GM12878 (cell line): ENCODE results near the gene APCDD1L. TPM values are rescaled to one million over a fixed set of nuclear protein-coding genes. Genes with fewer than 3 reads are reported as not detected.

Experiments
- ATAC-seq: fragments of 200-7000 bp; cut with Tn5 transposase; 3 replicates; pipeline ENCODE4 v1.9.1; 2020; ENCODE audit warnings: mild to moderate bottlenecking, moderate library complexity
- BruUV-seq: library from RNA; stranded (reverse); fragments of 400-500 nt; replicated peaks from 2 replicates; lab custom pipeline; 2021; lab: Mats Ljungman, UMichigan
- CTCF ChIA-PET: fragments of 300-600 bp; sonication (Branson Sonifier 250); formaldehyde crosslinking; extraction: SDS; loops from one replicate; lab custom pipeline; 2021; ENCODE audit warnings: inconsistent platforms; lab: Yijun Ruan, JAX
- POLR2A ChIA-PET: fragments of 350-600 bp; formaldehyde crosslinking; extraction: SDS; loops from one replicate; lab custom pipeline; 2021; ENCODE audit warnings: inconsistent platforms; lab: Charles Lee
- RAD21 ChIA-PET: fragments of 300-600 bp; sonication (Branson Sonifier 250); formaldehyde crosslinking; loops from one replicate; lab custom pipeline; 2023; ENCODE audit warnings: antibody characterized with exemption; ENCODE audit not compliant: unreplicated experiment; lab: Charles Lee
- SMC1A ChIA-PET: fragments of 300-600 bp; sonication (Branson Sonifier 250); formaldehyde crosslinking; loops from one replicate; lab custom pipeline; 2023; ENCODE audit not compliant: unreplicated experiment, uncharacterized antibody; lab: Charles Lee
- DNase-seq: peaks from one replicate; pipeline ENCODE4 v3.0.0-alpha.2; 2011; ENCODE audit warnings: low read depth, low spot score
- FAIRE-seq: peaks from 3 replicates; lab custom pipeline; 2011; peaks lifted over from hg19 to GRCh38; lab: Jason Lieb, UNC
- H2AFZ ChIP-seq: 2 replicates; pipeline ENCODE4 v1.6.0; 2011; ENCODE audit warnings: low read depth, low read length, control low read depth; ENCODE audit not compliant: control insufficient read depth
- H3K27ac ChIP-seq: 2 replicates; pipeline ENCODE4 v1.5.1; 2011; ENCODE audit warnings: control low read depth; ENCODE audit not compliant: control insufficient read depth, insufficient read depth
- H3K27me3 ChIP-seq, 2 experiments: replicated peaks in 1 of 2; 2 replicates each; pipeline versions ENCODE4 v1.6.0 to v1.6.1; 2011; ENCODE audit warnings: low read length in 1 of 2; ENCODE audit not compliant: control insufficient read depth in 2 of 2, insufficient read depth in 2 of 2
- H3K36me3 ChIP-seq, 2 experiments: 2 replicates each; pipeline ENCODE4 v1.5.1; 2011; ENCODE audit warnings: low read length in 1 of 2; ENCODE audit not compliant: control insufficient read depth in 2 of 2, insufficient read depth in 2 of 2
- H3K4me1 ChIP-seq: 2 replicates; pipeline ENCODE4 v1.6.1; 2011; ENCODE audit warnings: mild to moderate bottlenecking, low read length, moderate library complexity, mixed read lengths; ENCODE audit not compliant: control insufficient read depth, insufficient read depth
- H3K4me2 ChIP-seq: 2 replicates; pipeline ENCODE4 v1.6.0; 2011; ENCODE audit warnings: control low read depth; ENCODE audit not compliant: control insufficient read depth, insufficient read depth
- H3K4me3 ChIP-seq: fragments of 200-600 bp; sonication (generic); 2 replicates; pipeline ENCODE4 v1.5.1; 2016
- H3K79me2 ChIP-seq: 2 replicates; pipeline ENCODE4 v1.6.0; 2011; ENCODE audit warnings: low read length; ENCODE audit not compliant: control insufficient read depth, insufficient read depth
- H3K9ac ChIP-seq: 2 replicates; pipeline ENCODE4 v1.8.0; 2011; ENCODE audit warnings: low read length, control low read depth, mixed read lengths; ENCODE audit not compliant: control insufficient read depth, insufficient read depth
- H3K9me3 ChIP-seq: replicated peaks from 3 replicates; pipeline ENCODE4 v1.5.1; 2011; ENCODE audit warnings: mild to moderate bottlenecking, low read length; ENCODE audit not compliant: control insufficient read depth, insufficient read depth
- H4K20me1 ChIP-seq: 2 replicates; pipeline ENCODE4 v1.6.0; 2011; ENCODE audit not compliant: control insufficient read depth, insufficient read depth
- BACH1 ChIP-seq: fragments of 450-650 bp; IDR thresholded peaks from 2 replicates; pipeline ENCODE4 v1.6.1; 2017; ENCODE audit warnings: mild to moderate bottlenecking, borderline replicate concordance
- DPF2 ChIP-seq: fragments of 450-650 bp; IDR thresholded peaks from 2 replicates; pipeline ENCODE4 v1.6.1; 2017; ENCODE audit warnings: mild to moderate bottlenecking
- GATAD2B ChIP-seq: fragments of 450-650 bp; conservative IDR thresholded peaks from 2 replicates; pipeline ENCODE4 v1.6.1; 2017; ENCODE audit warnings: low read depth, mild to moderate bottlenecking, moderate library complexity
- JUNB ChIP-seq: IDR thresholded peaks from 2 replicates; pipeline ENCODE4 v1.6.1; 2016; ENCODE audit warnings: antibody characterized with exemption, mild to moderate bottlenecking
- PAX5 ChIP-seq: IDR thresholded peaks from 2 replicates; pipeline ENCODE4 v1.6.1; 2011; ENCODE audit warnings: low read depth, low read length, borderline replicate concordance
- RAD21 ChIP-seq: IDR thresholded peaks from 2 replicates; pipeline ENCODE4 v1.6.1; 2011; ENCODE audit warnings: mild to moderate bottlenecking, low read depth, low read length, moderate library complexity; ENCODE audit not compliant: insufficient read depth
- SMAD5 ChIP-seq: IDR thresholded peaks from 2 replicates; pipeline ENCODE4 v1.6.1; 2016; ENCODE audit warnings: antibody characterized with exemption, low read depth
- YY1 ChIP-seq: IDR thresholded peaks from 2 replicates; pipeline ENCODE4 v1.6.1; 2011; ENCODE audit warnings: low read depth, mild to moderate bottlenecking, low read length
- ZSCAN29 ChIP-seq: fragments of 450-650 bp; IDR thresholded peaks from 2 replicates; pipeline ENCODE4 v1.6.1; 2017; ENCODE audit warnings: mild to moderate bottlenecking, moderate library complexity
- WGBS: methylation state at CpG from one replicate; pipeline ENCODE4 v1.1.6; 2016; ENCODE audit warnings: low lambda C conversion rate; ENCODE audit not compliant: insufficient replicate concordance, insufficient coverage; ENCODE audit errors: missing lambda C conversion rate; 5-methylcytosine and 5-hydroxymethylcytosine counted together
- in situ Hi-C: fragments of 300-500 bp; cut with MboI; formaldehyde crosslinking; loops from 9 replicates; pipeline ENCODE4 v1.14.3; 2018; ENCODE audit warnings: mixed read lengths
- intact Hi-C: fragments of 100-400 bp; cut with micrococcal nuclease; formaldehyde crosslinking; loops from one replicate; pipeline ENCODE4 v1.14.2; 2022; ENCODE audit not compliant: unreplicated experiment
- polyA plus RNA-seq, 11 experiments: library from polyadenylated mRNA; depleted of rRNA in 4 of 11; unstranded in 6 of 11; stranded (reverse) in 5 of 11; fragments of >200 nt; fragmentation: Nextera tagmentation in 4 of 11; fragmentation: Illumina TruSeq in 1 of 11; extraction: Ambion mirVana in 4 of 11; extraction: Trizol in 1 of 11; gene quantifications; 1 replicate in 1 of 11; 2 replicates in 10 of 11; pipeline versions ENCODE4 v1.2.1 to v1.2.3, GENCODE V29; 2011 to 2016; ENCODE audit warnings: inconsistent platforms in 2 of 11, missing spikeins in 2 of 11, low read depth in 1 of 11
- total RNA-seq, 4 experiments: library from RNA; depleted of rRNA in 3 of 4; stranded (reverse); fragments of >200 nt in 3 of 4; fragmentation: Illumina TruSeq in 1 of 4; extraction: Trizol in 1 of 4; gene quantifications; 2 replicates each; pipeline versions ENCODE4 v1.2.1 to v1.2.3, GENCODE V29; 2013 to 2021
- TF ChIP-seq, protein P1 (sequence below), 3 experiments: IDR thresholded peaks in 2 of 3; conservative IDR thresholded peaks in 1 of 3; 2 replicates each; pipeline ENCODE4 v1.5.1; 2011; ENCODE audit warnings: low read depth in 3 of 3, low read length in 3 of 3, mild to moderate bottlenecking in 3 of 3, control low read depth in 2 of 3, moderate library complexity in 2 of 3, inconsistent platforms in 1 of 3, mixed read lengths in 1 of 3; ENCODE audit not compliant: control insufficient read depth in 2 of 3, insufficient read depth in 1 of 3; ENCODE audit errors: extremely low read depth in 1 of 3
- TF ChIP-seq, protein P2 (sequence below): fragments of 450-650 bp; IDR thresholded peaks from 2 replicates; pipeline ENCODE4 v1.6.1; 2016; ENCODE audit warnings: mild to moderate bottlenecking
- TF ChIP-seq, protein P3 (sequence below): IDR thresholded peaks from 2 replicates; pipeline ENCODE4 v1.6.1; 2012; ENCODE audit warnings: improper control_type of control experiment, low read depth, low read length; ENCODE audit not compliant: insufficient replicate concordance
- TF ChIP-seq, protein P4 (sequence below): IDR thresholded peaks from 2 replicates; pipeline ENCODE4 v1.6.1; 2012; ENCODE audit warnings: low read depth, low read length, improper control_type of control experiment

The APCDD1L gene
- total and polyA plus RNA-seq, 10 of the 15 experiments (the other 5 are each of a cell fraction or from before 2014, with no cell fraction given), result 0.14 to 0.50 TPM; not detected in 8

DNA sequence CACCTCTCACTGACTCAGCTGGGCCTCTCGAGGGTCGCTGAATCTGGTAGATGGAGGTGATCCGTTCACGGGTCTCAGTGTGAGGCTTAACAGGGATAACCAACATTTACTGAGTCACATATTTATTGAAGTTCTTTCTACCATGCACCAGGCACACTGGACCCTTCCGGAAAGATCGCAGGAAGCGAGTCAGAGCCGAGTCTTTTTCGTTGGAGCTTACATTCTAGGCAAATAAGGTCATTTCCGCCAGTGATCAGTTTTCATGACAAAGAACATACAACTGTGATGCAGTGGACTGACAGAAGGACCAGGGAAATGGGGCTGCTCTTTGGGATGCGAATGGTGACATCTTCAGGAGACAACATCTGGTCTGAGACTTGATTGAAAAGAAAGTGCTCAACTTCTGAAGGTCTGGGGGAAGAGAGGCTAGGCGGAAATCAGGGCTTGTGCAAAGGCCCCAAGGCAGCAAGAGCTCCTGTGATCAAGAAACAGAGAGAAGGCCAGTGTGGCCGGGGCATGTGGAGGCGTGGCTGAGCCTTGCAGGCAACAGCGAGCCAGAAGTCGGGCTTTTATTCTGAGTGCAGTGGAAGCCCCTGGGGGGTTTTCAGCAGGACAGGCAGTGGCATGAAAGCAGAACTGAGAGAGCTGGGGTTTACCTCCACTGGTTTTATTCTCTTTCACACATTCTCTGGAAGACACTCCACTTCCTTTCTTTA is 56.7 kb downstream of the APCDD1L start:
- DNase-seq, result peak; percentile 89
- TF ChIP-seq DPF2 (peak; percentile 99), BACH1 (peak; percentile 89; the same call in 1 of the 2 replicates), SMAD5 (no peak), ZSCAN29 (no peak), PAX5 (peak; percentile 90), RAD21 (no peak), GATAD2B (peak; percentile 56; the same call in 1 of the 2 replicates), JUNB (peak; percentile 48; the same call in 1 of the 2 replicates), YY1 (no peak)
- TF ChIP-seq, protein P1, sequence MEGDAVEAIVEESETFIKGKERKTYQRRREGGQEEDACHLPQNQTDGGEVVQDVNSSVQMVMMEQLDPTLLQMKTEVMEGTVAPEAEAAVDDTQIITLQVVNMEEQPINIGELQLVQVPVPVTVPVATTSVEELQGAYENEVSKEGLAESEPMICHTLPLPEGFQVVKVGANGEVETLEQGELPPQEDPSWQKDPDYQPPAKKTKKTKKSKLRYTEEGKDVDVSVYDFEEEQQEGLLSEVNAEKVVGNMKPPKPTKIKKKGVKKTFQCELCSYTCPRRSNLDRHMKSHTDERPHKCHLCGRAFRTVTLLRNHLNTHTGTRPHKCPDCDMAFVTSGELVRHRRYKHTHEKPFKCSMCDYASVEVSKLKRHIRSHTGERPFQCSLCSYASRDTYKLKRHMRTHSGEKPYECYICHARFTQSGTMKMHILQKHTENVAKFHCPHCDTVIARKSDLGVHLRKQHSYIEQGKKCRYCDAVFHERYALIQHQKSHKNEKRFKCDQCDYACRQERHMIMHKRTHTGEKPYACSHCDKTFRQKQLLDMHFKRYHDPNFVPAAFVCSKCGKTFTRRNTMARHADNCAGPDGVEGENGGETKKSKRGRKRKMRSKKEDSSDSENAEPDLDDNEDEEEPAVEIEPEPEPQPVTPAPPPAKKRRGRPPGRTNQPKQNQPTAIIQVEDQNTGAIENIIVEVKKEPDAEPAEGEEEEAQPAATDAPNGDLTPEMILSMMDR (IDR thresholded peaks at IDR 0.05 in 2 of 3, conservative IDR thresholded peaks at IDR 0.05 in 1 of 3; ENCODE audit: control insufficient read depth in 2 of 3, extremely low read depth in 1 of 3, insufficient read depth in 1 of 3, low read depth in 3 of 3, low read length in 3 of 3), result no peak
- TF ChIP-seq, protein P2, sequence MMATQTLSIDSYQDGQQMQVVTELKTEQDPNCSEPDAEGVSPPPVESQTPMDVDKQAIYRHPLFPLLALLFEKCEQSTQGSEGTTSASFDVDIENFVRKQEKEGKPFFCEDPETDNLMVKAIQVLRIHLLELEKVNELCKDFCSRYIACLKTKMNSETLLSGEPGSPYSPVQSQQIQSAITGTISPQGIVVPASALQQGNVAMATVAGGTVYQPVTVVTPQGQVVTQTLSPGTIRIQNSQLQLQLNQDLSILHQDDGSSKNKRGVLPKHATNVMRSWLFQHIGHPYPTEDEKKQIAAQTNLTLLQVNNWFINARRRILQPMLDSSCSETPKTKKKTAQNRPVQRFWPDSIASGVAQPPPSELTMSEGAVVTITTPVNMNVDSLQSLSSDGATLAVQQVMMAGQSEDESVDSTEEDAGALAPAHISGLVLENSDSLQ, result no peak; the same call in 1 of the 2 replicates
- TF ChIP-seq, protein P3, sequence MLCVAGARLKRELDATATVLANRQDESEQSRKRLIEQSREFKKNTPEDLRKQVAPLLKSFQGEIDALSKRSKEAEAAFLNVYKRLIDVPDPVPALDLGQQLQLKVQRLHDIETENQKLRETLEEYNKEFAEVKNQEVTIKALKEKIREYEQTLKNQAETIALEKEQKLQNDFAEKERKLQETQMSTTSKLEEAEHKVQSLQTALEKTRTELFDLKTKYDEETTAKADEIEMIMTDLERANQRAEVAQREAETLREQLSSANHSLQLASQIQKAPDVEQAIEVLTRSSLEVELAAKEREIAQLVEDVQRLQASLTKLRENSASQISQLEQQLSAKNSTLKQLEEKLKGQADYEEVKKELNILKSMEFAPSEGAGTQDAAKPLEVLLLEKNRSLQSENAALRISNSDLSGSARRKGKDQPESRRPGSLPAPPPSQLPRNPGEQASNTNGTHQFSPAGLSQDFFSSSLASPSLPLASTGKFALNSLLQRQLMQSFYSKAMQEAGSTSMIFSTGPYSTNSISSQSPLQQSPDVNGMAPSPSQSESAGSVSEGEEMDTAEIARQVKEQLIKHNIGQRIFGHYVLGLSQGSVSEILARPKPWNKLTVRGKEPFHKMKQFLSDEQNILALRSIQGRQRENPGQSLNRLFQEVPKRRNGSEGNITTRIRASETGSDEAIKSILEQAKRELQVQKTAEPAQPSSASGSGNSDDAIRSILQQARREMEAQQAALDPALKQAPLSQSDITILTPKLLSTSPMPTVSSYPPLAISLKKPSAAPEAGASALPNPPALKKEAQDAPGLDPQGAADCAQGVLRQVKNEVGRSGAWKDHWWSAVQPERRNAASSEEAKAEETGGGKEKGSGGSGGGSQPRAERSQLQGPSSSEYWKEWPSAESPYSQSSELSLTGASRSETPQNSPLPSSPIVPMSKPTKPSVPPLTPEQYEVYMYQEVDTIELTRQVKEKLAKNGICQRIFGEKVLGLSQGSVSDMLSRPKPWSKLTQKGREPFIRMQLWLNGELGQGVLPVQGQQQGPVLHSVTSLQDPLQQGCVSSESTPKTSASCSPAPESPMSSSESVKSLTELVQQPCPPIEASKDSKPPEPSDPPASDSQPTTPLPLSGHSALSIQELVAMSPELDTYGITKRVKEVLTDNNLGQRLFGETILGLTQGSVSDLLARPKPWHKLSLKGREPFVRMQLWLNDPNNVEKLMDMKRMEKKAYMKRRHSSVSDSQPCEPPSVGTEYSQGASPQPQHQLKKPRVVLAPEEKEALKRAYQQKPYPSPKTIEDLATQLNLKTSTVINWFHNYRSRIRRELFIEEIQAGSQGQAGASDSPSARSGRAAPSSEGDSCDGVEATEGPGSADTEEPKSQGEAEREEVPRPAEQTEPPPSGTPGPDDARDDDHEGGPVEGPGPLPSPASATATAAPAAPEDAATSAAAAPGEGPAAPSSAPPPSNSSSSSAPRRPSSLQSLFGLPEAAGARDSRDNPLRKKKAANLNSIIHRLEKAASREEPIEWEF, result peak; percentile 66
- TF ChIP-seq, protein P4, sequence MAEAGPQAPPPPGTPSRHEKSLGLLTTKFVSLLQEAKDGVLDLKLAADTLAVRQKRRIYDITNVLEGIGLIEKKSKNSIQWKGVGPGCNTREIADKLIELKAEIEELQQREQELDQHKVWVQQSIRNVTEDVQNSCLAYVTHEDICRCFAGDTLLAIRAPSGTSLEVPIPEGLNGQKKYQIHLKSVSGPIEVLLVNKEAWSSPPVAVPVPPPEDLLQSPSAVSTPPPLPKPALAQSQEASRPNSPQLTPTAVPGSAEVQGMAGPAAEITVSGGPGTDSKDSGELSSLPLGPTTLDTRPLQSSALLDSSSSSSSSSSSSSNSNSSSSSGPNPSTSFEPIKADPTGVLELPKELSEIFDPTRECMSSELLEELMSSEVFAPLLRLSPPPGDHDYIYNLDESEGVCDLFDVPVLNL, result no peak

More for the DNA sequence above, 56.7 kb downstream of the APCDD1L start:
- WGBS, result 3% methylated on average over 16 of the region's 16 CpGs
- SMC1A ChIA-PET, result interaction anchor here (0.6 to 3.8 kb wide), 17 partner anchors 9 to 242 kb away, joined by 3 to 33 read pairs (median 4); partner anchors contain the start of genes STX16 and VAPB
- H3K27ac ChIP-seq, result peak overlapping the region; percentile 49
- intact Hi-C loops (loop anchor here (2.0 to 5.0 kb wide), 3 partner anchors 56 to 192 kb away; partner anchors contain the start of genes RAB22A and STX16), in situ Hi-C loops (loop anchor here (10.0 to 25.0 kb wide), 4 partner anchors 179 to 984 kb away; partner anchors contain the start of gene CTSZ)
- H2AFZ ChIP-seq, result peak overlapping the region; percentile 52
- peak overlapping the region; percentile 42 for H3K9ac ChIP-seq
- H3K36me3 ChIP-seq, result no peaks in the 10 kb centered on the region
- H3K9me3 ChIP-seq, result peaks cover 5% of the 10 kb centered on the region
- BruUV-seq, result TSS peak; percentile 80
- peak; percentile 99 for ATAC-seq
- H3K4me3 ChIP-seq, result peak overlapping the region; percentile 32
- H4K20me1 ChIP-seq, result no peaks in the 10 kb centered on the region
- H3K79me2 ChIP-seq, result no peaks in the 10 kb centered on the region
- peaks cover 28% of the 10 kb centered on the region for H3K4me1 ChIP-seq
- peak; percentile 84 for FAIRE-seq
- POLR2A ChIA-PET, result interaction anchor here (0.7 to 1.7 kb wide), 6 partner anchors 9 to 193 kb away, joined by 3 to 9 read pairs (median 5); partner anchors contain the start of genes STX16 and VAPB
- H3K27me3 ChIP-seq, result no peaks in the 10 kb centered on the region
- peak overlapping the region; percentile 88 for H3K4me2 ChIP-seq
- CTCF ChIA-PET, result interaction anchor here (1.0 to 3.2 kb wide), 5 partner anchors 9 to 223 kb away, joined by 3 to 24 read pairs (median 9); no protein-coding TSS in a partner anchor
- RAD21 ChIA-PET, result interaction anchor here (0.6 to 2.3 kb wide), 9 partner anchors 10 to 198 kb away, joined by 3 to 9 read pairs (median 4); partner anchors contain the start of genes STX16 and VAPB
